ENCODE results near the gene MACROD2.

Gene MACROD2

DNA sequence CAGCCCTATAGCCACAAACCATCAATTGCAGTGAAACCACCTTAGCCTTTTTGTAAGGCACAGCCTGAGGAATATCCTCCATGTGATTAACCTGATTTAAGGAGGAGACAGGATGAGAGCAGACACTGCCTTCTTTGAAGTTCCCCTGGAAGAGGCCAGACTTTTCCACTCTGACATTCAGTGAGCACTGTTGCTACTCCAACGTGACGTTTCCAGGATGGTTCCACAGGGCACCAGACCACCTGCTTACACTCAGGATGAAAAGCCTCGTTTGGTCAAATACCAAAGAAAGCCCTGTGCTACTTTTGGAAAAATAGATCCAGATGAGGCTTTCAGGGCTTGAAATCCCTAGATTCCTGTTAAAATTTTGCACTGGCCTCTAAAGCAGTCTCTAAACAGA, 1444.2 kb downstream of the MACROD2 start:
- H3K4me3 ChIP-seq (ENCODE audit: low read depth in 1 of 2, low read length in 1 of 2) = no peak overlapping the region
- H3K27ac ChIP-seq = no peak overlapping the region
- H3K9me3 ChIP-seq = no peaks in the 10 kb centered on the region
- TF ChIP-seq CTCF (IDR thresholded peaks at IDR 0.05) = no peak
- H3K27me3 ChIP-seq = no peaks in the 10 kb centered on the region
- H3K36me3 ChIP-seq = no peaks in the 10 kb centered on the region
- no peaks in the 10 kb centered on the region for H3K4me1 ChIP-seq (ENCODE audit: control insufficient read depth in 1 of 2, insufficient read depth in 1 of 2, low read depth in 1 of 2, low read length in 1 of 2)

DNA sequence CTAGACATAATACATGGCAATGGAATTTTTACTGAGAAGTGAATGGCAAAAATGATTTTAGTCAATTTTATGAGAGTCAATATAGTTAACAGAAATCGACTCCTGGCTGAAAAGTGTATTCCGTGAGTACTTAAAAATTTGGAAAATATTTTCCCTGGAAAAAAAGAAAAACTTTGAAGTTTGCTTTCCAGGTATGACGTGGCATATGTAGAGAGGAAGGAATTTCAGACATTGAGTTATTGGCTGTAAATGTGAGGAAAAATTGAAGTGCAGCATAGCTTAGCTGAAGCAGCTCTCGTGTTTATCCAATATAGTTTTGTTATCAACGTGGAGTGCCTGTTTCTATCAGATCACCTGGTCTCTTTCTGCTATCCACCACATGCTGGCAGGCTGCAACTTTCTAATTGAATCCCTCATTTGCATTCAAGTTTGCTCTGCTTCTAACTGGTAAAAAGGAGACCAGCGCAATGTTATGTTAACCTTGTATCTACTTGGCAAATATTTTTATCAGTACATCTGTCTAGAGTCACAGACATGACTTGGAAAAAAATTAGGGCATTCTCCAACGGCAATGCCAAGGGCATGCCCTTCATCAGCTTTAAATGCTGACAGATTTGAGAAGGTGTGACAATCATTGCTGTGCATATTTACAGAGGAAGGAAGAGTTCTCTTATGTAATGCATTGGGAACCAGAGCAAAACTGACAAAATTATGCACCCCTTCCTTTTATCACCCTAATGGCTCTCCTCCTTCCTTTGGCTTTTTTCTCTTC, 1444.9 kb downstream of the MACROD2 start:
- Histone ChIP-seq H3K4me3 (ENCODE audit: low read depth in 1 of 2, low read length in 1 of 2) (no peak overlapping the region), H3K36me3 (no peaks in the 10 kb centered on the region), H3K4me1 (ENCODE audit: control insufficient read depth in 1 of 2, insufficient read depth in 1 of 2, low read depth in 1 of 2, low read length in 1 of 2) (no peaks in the 10 kb centered on the region), H3K27ac (no peak overlapping the region), H3K9me3 (no peaks in the 10 kb centered on the region), H3K27me3 (no peaks in the 10 kb centered on the region)
- no peak for TF ChIP-seq CTCF (IDR thresholded peaks at IDR 0.05)

GRCh38 chr20:15445056-15445840, 1449.9 kb downstream of the MACROD2 start:
- no peaks in the 10 kb centered on the region for H3K9me3 ChIP-seq
- no peak overlapping the region for H3K27ac ChIP-seq
- no peak for TF ChIP-seq CTCF (IDR thresholded peaks at IDR 0.05)
- H3K4me3 ChIP-seq (ENCODE audit: low read depth in 1 of 2, low read length in 1 of 2) = no peak overlapping the region
- no peaks in the 10 kb centered on the region for H3K36me3 ChIP-seq
- no peaks in the 10 kb centered on the region for H3K4me1 ChIP-seq (ENCODE audit: control insufficient read depth in 1 of 2, insufficient read depth in 1 of 2, low read depth in 1 of 2, low read length in 1 of 2)
- H3K27me3 ChIP-seq = no peaks in the 10 kb centered on the region

- H3K36me3 ChIP-seq = no peaks in the 10 kb centered on the region
- no peak for TF ChIP-seq CTCF (IDR thresholded peaks at IDR 0.05)
- H3K4me3 ChIP-seq (ENCODE audit: low read depth in 1 of 2, low read length in 1 of 2) = no peak overlapping the region
- H3K9me3 ChIP-seq = no peaks in the 10 kb centered on the region
- H3K27ac ChIP-seq = no peak overlapping the region
- H3K27me3 ChIP-seq = no peaks in the 10 kb centered on the region
- no peaks in the 10 kb centered on the region for H3K4me1 ChIP-seq (ENCODE audit: control insufficient read depth in 1 of 2, insufficient read depth in 1 of 2, low read depth in 1 of 2, low read length in 1 of 2)
Measured at GRCh38 chr20:15446373-15446772, 1451.1 kb downstream of the MACROD2 start.

- Histone ChIP-seq H3K27me3 (no peaks in the 10 kb centered on the region), H3K4me1 (ENCODE audit: control insufficient read depth in 1 of 2, insufficient read depth in 1 of 2, low read depth in 1 of 2, low read length in 1 of 2) (no peaks in the 10 kb centered on the region), H3K9me3 (no peaks in the 10 kb centered on the region), H3K4me3 (ENCODE audit: low read depth in 1 of 2, low read length in 1 of 2) (no peak overlapping the region), H3K36me3 (no peaks in the 10 kb centered on the region), H3K27ac (no peak overlapping the region)
- TF ChIP-seq CTCF (IDR thresholded peaks at IDR 0.05) = no peak
Measured at GRCh38 chr20:15447549-15447948, 1452.2 kb downstream of the MACROD2 start.
